Panc1 (cell line): ENCODE results near the gene SLC51A.

ENCODE experiments used
- CTCF ChIP-seq: fragments of 450-650 bp; IDR thresholded peaks from 2 replicates; pipeline ENCODE4 v1.5.1; 2017; ENCODE audit warnings: mild to moderate bottlenecking
- POLR2AphosphoS5 ChIP-seq: IDR thresholded peaks from 2 replicates; pipeline ENCODE4 v1.6.1; 2012; ENCODE audit warnings: mild to moderate bottlenecking, low read depth, low read length, moderate library complexity
- REST ChIP-seq, 2 experiments: IDR thresholded peaks; 2 replicates each; pipeline ENCODE4 v1.6.1; 2011 to 2012; ENCODE audit warnings: low read depth in 2 of 2, control low read depth in 1 of 2, low read length in 1 of 2, mild to moderate bottlenecking in 1 of 2, moderate library complexity in 1 of 2; ENCODE audit not compliant: insufficient read depth in 1 of 2
- SIN3A ChIP-seq: IDR thresholded peaks from 2 replicates; pipeline ENCODE4 v1.6.1; 2012; ENCODE audit warnings: low read depth, mild to moderate bottlenecking, low read length, moderate library complexity, borderline replicate concordance; ENCODE audit not compliant: insufficient read depth

- TF ChIP-seq CTCF (no peak), POLR2AphosphoS5 (no peak), REST (IDR thresholded peaks at IDR 0.05; ENCODE audit: insufficient read depth in 1 of 2, low read depth in 2 of 2, low read length in 1 of 2) (no peak), SIN3A (no peak)
These were observed 35.2 kb upstream of the SLC51A start for GRCh38 chr3:196181127-196181546.
